Mammary epithelial cell (primary cell): Measurements from ENCODE around the gene TH.
"Not testable (repeated sequence)": the region's sequence is repeated elsewhere in the genome, so short reads cannot be mapped to it uniquely, and the experiment has no call there.

Experiments used
- CTCF ChIP-seq, 2 donors: IDR thresholded peaks in 1 of 2; conservative IDR thresholded peaks in 1 of 2; 2 replicates each; pipeline ENCODE4 v1.5.1; 2011 to 2012; ENCODE audit warnings: inconsistent platforms in 2 of 2, low read length in 2 of 2, mild to moderate bottlenecking in 2 of 2, control low read depth in 1 of 2, low read depth in 1 of 2; ENCODE audit not compliant: insufficient read depth in 1 of 2; ENCODE audit errors: extremely low read depth in 1 of 2
- EZH2 ChIP-seq: IDR thresholded peaks from 2 replicates; pipeline ENCODE4 v1.6.1; 2012; ENCODE audit warnings: low read length, inconsistent platforms, borderline replicate concordance

- TF ChIP-seq CTCF (conservative IDR thresholded peaks at IDR 0.05 in 1 of 2, IDR thresholded peaks at IDR 0.05 in 1 of 2; ENCODE audit: extremely low read depth in 1 of 2, insufficient read depth in 1 of 2, low read depth in 1 of 2, low read length in 2 of 2); EZH2: not testable (repeated sequence)
Measured at GRCh38 chr11:2193888-2194595, 22.4 kb upstream of the TH start.
